SK-N-SH (cell line): ENCODE data around the gene BGN. TPM values are rescaled to one million over a fixed set of nuclear protein-coding genes. Genes with fewer than 3 reads are reported as not detected.

ENCODE experiments used
- CTCF ChIA-PET: fragments of 300-600, 350-600 bp; formaldehyde crosslinking; extraction: SDS; loops from one replicate; lab custom pipeline; 2021; lab: Yijun Ruan, JAX
- POLR2A ChIA-PET: fragments of 350-600 bp; sonication (Branson Sonifier 250); formaldehyde crosslinking; extraction: SDS; loops from one replicate; lab custom pipeline; 2020; ENCODE audit warnings: antibody characterized with exemption, inconsistent platforms; lab: Yijun Ruan, JAX
- DNase-seq: peaks from one replicate; pipeline ENCODE4 v3.0.0; 2012
- H2AFZ ChIP-seq: fragments of 200-600 bp; sonication (generic); 2 replicates; pipeline ENCODE4 v1.8.1; 2016; ENCODE audit warnings: antibody characterized with exemption, mild to moderate bottlenecking, low read depth
- H3F3A ChIP-seq: fragments of 200-600 bp; sonication (generic); replicated peaks from 2 replicates; pipeline ENCODE3; 2016; ENCODE audit warnings: antibody characterized with exemption, mild to moderate bottlenecking; ENCODE audit not compliant: insufficient read depth
- H3K27ac ChIP-seq, 2 experiments: fragments of 200-500 bp in 1 of 2; fragments of 200-600 bp in 1 of 2; sonication (Bioruptor generic) in 1 of 2; sonication (generic), shearing (Covaris generic) in 1 of 2; 2 replicates each; pipeline versions ENCODE4 v1.5.1 to v1.6.1; 2014 to 2016; ENCODE audit warnings: low read depth in 2 of 2, inconsistent platforms in 1 of 2, low read length in 1 of 2, mild to moderate bottlenecking in 1 of 2, mixed read lengths in 1 of 2
- H3K27me3 ChIP-seq: fragments of 200-600 bp; sonication (generic), shearing (Covaris generic); 2 replicates; pipeline ENCODE4 v1.6.1; 2016; ENCODE audit warnings: mixed run types; ENCODE audit not compliant: insufficient read depth
- H3K36me3 ChIP-seq, 2 experiments: fragments of 200-500 bp in 1 of 2; fragments of 200-600 bp in 1 of 2; sonication (Bioruptor generic) in 1 of 2; sonication (generic) in 1 of 2; replicated peaks in 1 of 2; 2 replicates each; pipeline versions ENCODE3 to v1.5.1; 2014 to 2016; ENCODE audit warnings: low read length in 1 of 2, mild to moderate bottlenecking in 1 of 2; ENCODE audit not compliant: insufficient read depth in 2 of 2, control insufficient read depth in 1 of 2
- H3K4me1 ChIP-seq, 2 experiments: fragments of 200-500 bp in 1 of 2; fragments of 200-600 bp in 1 of 2; sonication (Bioruptor generic) in 1 of 2; sonication (generic), shearing (Covaris generic) in 1 of 2; 2 replicates each; pipeline versions ENCODE4 v1.5.1 to v1.6.1; 2014 to 2016; ENCODE audit warnings: low read depth in 1 of 2, low read length in 1 of 2, mixed run types in 1 of 2; ENCODE audit not compliant: insufficient read depth in 2 of 2, control insufficient read depth in 1 of 2
- H3K4me2 ChIP-seq: fragments of 200-600 bp; sonication (generic), shearing (Covaris generic); 2 replicates; pipeline ENCODE4 v1.6.1; 2017; ENCODE audit warnings: mixed run types
- H3K4me3 ChIP-seq, 2 experiments: fragments of 200-500 bp in 1 of 2; fragments of 200-600 bp in 1 of 2; sonication (Bioruptor generic) in 1 of 2; sonication (generic), shearing (Covaris generic) in 1 of 2; 2 replicates each; pipeline versions ENCODE4 v1.5.1 to v1.8.1; 2014 to 2016; ENCODE audit warnings: low read depth in 2 of 2, inconsistent platforms in 1 of 2, low read length in 1 of 2, mild to moderate bottlenecking in 1 of 2, mixed read lengths in 1 of 2, moderate library complexity in 1 of 2
- H3K79me2 ChIP-seq: fragments of 200-600 bp; sonication (generic); 2 replicates; pipeline ENCODE4 v1.8.1; 2017; ENCODE audit warnings: mild to moderate bottlenecking; ENCODE audit not compliant: insufficient read depth
- H3K9ac ChIP-seq: fragments of 200-600 bp; sonication (generic); 2 replicates; pipeline ENCODE4 v1.6.1; 2017; ENCODE audit warnings: mixed run types
- H3K9me2 ChIP-seq: fragments of 200-600 bp; sonication (generic); 2 replicates; pipeline ENCODE4 v1.6.1; 2017; ENCODE audit warnings: mixed run types
- H3K9me3 ChIP-seq: fragments of 200-600 bp; sonication (generic); 2 replicates; pipeline ENCODE4 v1.6.1; 2017; ENCODE audit warnings: mixed run types, mild to moderate bottlenecking, moderate library complexity
- H4K20me1 ChIP-seq: fragments of 200-600 bp; sonication (generic); 2 replicates; pipeline ENCODE4 v1.6.1; 2017; ENCODE audit warnings: mild to moderate bottlenecking, mixed run types; ENCODE audit not compliant: insufficient read depth
- GATA2 ChIP-seq: sonication (generic); formaldehyde crosslinking; IDR thresholded peaks from 2 replicates; pipeline ENCODE4 v1.5.0; 2020; ENCODE audit warnings: mild to moderate bottlenecking, missing genetic modification reagents
- JUND ChIP-seq: IDR thresholded peaks from 2 replicates; pipeline ENCODE4 v1.4.0; 2012
- WGBS: methylation state at CpG from one replicate; pipeline ENCODE4 v1.1.6; 2017; ENCODE audit warnings: low lambda C conversion rate; 5-methylcytosine and 5-hydroxymethylcytosine counted together
- polyA plus RNA-seq, 3 experiments: library from polyadenylated mRNA; depleted of rRNA; stranded (reverse); fragments of >200 nt; gene quantifications; 2 replicates each; pipeline ENCODE4 v1.2.3, GENCODE V29; 2012
- TF ChIP-seq, protein P1 (sequence below): IDR thresholded peaks from 2 replicates; pipeline ENCODE4; 2012
- TF ChIP-seq, protein P2 (sequence below): IDR thresholded peaks from 2 replicates; pipeline ENCODE4 v1.6.1; 2012; ENCODE audit warnings: mild to moderate bottlenecking, low read depth, low read length, moderate library complexity

The BGN gene
- polyA plus RNA-seq, 1 of the 3 experiments (the other 2 are of a cell fraction) = 28.9 TPM

DNA sequence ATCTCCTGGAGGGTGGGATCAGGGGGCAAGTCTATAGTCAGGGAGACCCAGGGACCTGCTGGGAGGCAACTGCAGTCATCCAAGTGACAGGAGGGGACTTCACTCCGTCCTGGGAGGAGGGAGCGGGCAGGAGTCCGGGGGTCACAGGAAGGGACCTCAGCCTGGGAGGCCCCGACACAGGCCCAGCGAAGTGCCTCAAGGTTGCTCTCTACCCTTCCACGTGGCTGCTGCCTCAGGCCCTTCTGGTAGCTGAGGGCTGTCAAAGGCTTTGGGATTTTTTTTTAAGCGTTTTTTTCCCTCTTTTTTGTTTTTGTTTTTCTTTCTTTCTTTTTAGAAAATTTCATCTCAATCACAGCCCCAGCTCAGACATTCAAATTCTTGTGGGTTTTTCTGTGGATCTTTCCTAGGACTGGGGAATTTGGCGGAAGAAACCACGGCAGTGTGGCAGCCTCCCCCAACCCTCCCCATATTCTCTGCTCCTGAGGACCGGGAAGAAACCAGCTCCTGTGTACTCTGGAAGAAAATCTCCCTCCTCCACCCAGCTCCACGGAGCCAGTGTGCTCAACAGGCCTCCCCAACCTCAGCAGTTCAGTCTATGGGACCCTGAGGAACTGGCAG, 23.0 kb upstream of the BGN start:
- Histone ChIP-seq H3F3A (no peaks in the 10 kb centered on the region), H3K27ac (peak overlapping the region in 1 of 2 experiments; percentile 33; a peak in 2 of 4 replicates), H2AFZ (0 out of 2 replicates have a peak overlapping the region, but pooled peaks have one; percentile 35), H3K9me3 (no peaks in the 10 kb centered on the region), H3K36me3 (peaks cover 0 to 2% of the 10 kb centered on the region in 2 experiments), H3K4me1 (peaks cover 8 to 26% of the 10 kb centered on the region in 2 experiments; a peak in 2 of 4 replicates)
- WGBS = 56% methylated on average over 8 of the region's 11 CpGs
- no peak for TF ChIP-seq GATA2 (CRISPR knock-in tag)
- TF ChIP-seq JUND = no peak
- TF ChIP-seq, protein P1, sequence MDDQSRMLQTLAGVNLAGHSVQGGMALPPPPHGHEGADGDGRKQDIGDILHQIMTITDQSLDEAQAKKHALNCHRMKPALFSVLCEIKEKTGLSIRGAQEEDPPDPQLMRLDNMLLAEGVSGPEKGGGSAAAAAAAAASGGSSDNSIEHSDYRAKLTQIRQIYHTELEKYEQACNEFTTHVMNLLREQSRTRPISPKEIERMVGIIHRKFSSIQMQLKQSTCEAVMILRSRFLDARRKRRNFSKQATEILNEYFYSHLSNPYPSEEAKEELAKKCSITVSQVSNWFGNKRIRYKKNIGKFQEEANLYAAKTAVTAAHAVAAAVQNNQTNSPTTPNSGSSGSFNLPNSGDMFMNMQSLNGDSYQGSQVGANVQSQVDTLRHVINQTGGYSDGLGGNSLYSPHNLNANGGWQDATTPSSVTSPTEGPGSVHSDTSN = no peak
- TF ChIP-seq, all 33 proteins: peak for 0
- Histone ChIP-seq H3K79me2 (peaks cover 11% of the 10 kb centered on the region), H3K4me2 (no peak overlapping the region), H3K9me2 (no peaks in the 10 kb centered on the region), H3K4me3 (no peak overlapping the region), H3K27me3 (no peaks in the 10 kb centered on the region), H3K9ac (no peak overlapping the region), H4K20me1 (no peaks in the 10 kb centered on the region)
- no peak for DNase-seq
- ChIA-PET POLR2A (interaction anchor here (1.3 kb wide), 1 partner anchor 35 kb away, joined by 4 read pairs; no protein-coding TSS in a partner anchor), CTCF (interaction anchor here (0.6 to 11.6 kb wide), 27 partner anchors 8 to 530 kb away, joined by 3 to 203 read pairs (median 6); partner anchors contain the start of gene BGN)

DNA sequence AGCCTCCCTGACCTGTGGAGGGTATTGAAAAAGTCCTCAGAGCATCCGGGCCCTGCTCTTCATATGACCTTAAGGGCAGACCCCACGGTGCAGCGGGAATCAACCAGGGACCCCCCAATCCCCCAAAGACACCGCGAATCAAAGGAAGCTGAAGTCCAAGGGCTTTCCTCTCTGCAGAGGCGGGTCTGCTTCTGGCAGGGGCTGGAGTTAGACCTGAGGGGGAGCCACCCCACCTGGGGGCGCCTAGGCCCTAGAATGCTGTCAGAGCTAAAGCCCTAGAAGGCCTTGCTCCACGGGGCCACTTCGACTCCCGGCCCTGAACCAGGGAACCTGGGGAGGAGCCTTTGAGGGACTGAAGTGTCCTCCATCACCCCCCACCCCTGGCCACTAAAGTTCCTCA, 21.7 kb upstream of the BGN start:
- Histone ChIP-seq H3K4me2 (no peak overlapping the region), H3K9ac (no peak overlapping the region), H4K20me1 (no peaks in the 10 kb centered on the region), H3K4me3 (no peak overlapping the region), H3K9me3 (no peaks in the 10 kb centered on the region), H2AFZ (no peak overlapping the region), H3F3A (no peaks in the 10 kb centered on the region), H3K9me2 (no peaks in the 10 kb centered on the region), H3K27ac (no peak overlapping the region), H3K27me3 (no peaks in the 10 kb centered on the region), H3K79me2 (peaks cover 11% of the 10 kb centered on the region), H3K36me3 (peaks cover 0 to 2% of the 10 kb centered on the region in 2 experiments), H3K4me1 (peaks cover 21 to 37% of the 10 kb centered on the region in 2 experiments; a peak in 3 of 4 replicates)
- no peak for DNase-seq
- no peak for TF ChIP-seq GATA2 (CRISPR knock-in tag)
- TF ChIP-seq, protein P2, sequence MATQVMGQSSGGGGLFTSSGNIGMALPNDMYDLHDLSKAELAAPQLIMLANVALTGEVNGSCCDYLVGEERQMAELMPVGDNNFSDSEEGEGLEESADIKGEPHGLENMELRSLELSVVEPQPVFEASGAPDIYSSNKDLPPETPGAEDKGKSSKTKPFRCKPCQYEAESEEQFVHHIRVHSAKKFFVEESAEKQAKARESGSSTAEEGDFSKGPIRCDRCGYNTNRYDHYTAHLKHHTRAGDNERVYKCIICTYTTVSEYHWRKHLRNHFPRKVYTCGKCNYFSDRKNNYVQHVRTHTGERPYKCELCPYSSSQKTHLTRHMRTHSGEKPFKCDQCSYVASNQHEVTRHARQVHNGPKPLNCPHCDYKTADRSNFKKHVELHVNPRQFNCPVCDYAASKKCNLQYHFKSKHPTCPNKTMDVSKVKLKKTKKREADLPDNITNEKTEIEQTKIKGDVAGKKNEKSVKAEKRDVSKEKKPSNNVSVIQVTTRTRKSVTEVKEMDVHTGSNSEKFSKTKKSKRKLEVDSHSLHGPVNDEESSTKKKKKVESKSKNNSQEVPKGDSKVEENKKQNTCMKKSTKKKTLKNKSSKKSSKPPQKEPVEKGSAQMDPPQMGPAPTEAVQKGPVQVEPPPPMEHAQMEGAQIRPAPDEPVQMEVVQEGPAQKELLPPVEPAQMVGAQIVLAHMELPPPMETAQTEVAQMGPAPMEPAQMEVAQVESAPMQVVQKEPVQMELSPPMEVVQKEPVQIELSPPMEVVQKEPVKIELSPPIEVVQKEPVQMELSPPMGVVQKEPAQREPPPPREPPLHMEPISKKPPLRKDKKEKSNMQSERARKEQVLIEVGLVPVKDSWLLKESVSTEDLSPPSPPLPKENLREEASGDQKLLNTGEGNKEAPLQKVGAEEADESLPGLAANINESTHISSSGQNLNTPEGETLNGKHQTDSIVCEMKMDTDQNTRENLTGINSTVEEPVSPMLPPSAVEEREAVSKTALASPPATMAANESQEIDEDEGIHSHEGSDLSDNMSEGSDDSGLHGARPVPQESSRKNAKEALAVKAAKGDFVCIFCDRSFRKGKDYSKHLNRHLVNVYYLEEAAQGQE = no peak
- CTCF ChIA-PET = interaction anchor here (0.7 to 11.6 kb wide), 7 partner anchors 12 to 440 kb away, joined by 3 to 203 read pairs (median 11); partner anchors contain the start of gene BGN
- POLR2A ChIA-PET = interaction anchor here (0.7 kb wide), 1 partner anchor 18 kb away, joined by 3 read pairs; no protein-coding TSS in a partner anchor
- 69% methylated on average over 10 of the region's 10 CpGs for WGBS
